Activated T-cell treated with anti-CD3 and anti-CD28 coated beads, Interleukin-2, amount 50 U/mL, for 4 hours (primary cell): ENCODE measurements around the gene KIF4A. TPM values are rescaled to one million over a fixed set of nuclear protein-coding genes. Genes with fewer than 3 reads are reported as not detected.
"Not testable (repeated sequence)": the region's sequence is repeated elsewhere in the genome, so short reads cannot be mapped to it uniquely, and the experiment has no call there.

Source experiments
- ATAC-seq, 2 donors: fragments of 200-7000 bp; cut with Tn5 transposase; one replicate each; pipeline ENCODE4 v1.10.0; 2021
- DNase-seq: peaks from one replicate; pipeline ENCODE4 v3.0.0-alpha.2; 2020
- H3K27me3 Mint-ChIP-seq: one replicate; pipeline ENCODE4 v1.8.0; 2021; ENCODE audit warnings: low read depth, mixed read lengths
- H3K36me3 Mint-ChIP-seq: one replicate; pipeline ENCODE4 v1.8.0; 2022; ENCODE audit warnings: mixed read lengths; ENCODE audit not compliant: insufficient read depth
- H3K4me1 Mint-ChIP-seq: one replicate; pipeline ENCODE4 v1.8.0; 2021; ENCODE audit warnings: low read depth, mixed read lengths
- H3K4me3 Mint-ChIP-seq: one replicate; pipeline ENCODE4 v1.8.0; 2021; ENCODE audit warnings: mild to moderate bottlenecking, moderate library complexity, mixed read lengths
- H3K9me3 Mint-ChIP-seq: one replicate; pipeline ENCODE4 v1.8.0; 2021; ENCODE audit warnings: mixed read lengths
- total RNA-seq, 3 donors: library from RNA; stranded (reverse); gene quantifications; one replicate each; pipeline ENCODE4 v1.2.1, GENCODE V29; 2021

The KIF4A gene
- total RNA-seq, 3 donors from 2014 or later = 1.4 to 2.4 (median 2.0) TPM

- Mint-ChIP-seq H3K27me3 (no peaks in the 10 kb centered on the region), H3K36me3 (no peaks in the 10 kb centered on the region), H3K4me3 (no peak overlapping the region), H3K9me3 (no peaks in the 10 kb centered on the region), H3K4me1 (no peaks in the 10 kb centered on the region)
- no peak for ATAC-seq
- DNase-seq = no peak
These were observed 34.4 kb downstream of the KIF4A start for GRCh38 chrX:70324326-70324725.

GRCh38 chrX:70331161-70331560 is 41.3 kb downstream of the KIF4A start:
- H3K4me3 Mint-ChIP-seq = no peak overlapping the region
- no peaks in the 10 kb centered on the region for H3K4me1 Mint-ChIP-seq
- no peaks in the 10 kb centered on the region for H3K9me3 Mint-ChIP-seq
- ATAC-seq (no peak), DNase-seq (no peak)
- no peaks in the 10 kb centered on the region for H3K36me3 Mint-ChIP-seq
- H3K27me3 Mint-ChIP-seq = no peaks in the 10 kb centered on the region

- Mint-ChIP-seq H3K4me1 (peaks cover 2% of the 10 kb centered on the region), H3K36me3 (no peaks in the 10 kb centered on the region), H3K27me3 (no peaks in the 10 kb centered on the region), H3K9me3 (no peaks in the 10 kb centered on the region), H3K4me3 (no peak overlapping the region)
- DNase-seq (no peak), ATAC-seq (no peak)
These were observed 42.7 kb downstream of the KIF4A start for GRCh38 chrX:70332600-70332999.

- no peak overlapping the region for H3K4me3 Mint-ChIP-seq
- peak; percentile 83 to 84 for ATAC-seq
- no peaks in the 10 kb centered on the region for H3K9me3 Mint-ChIP-seq
- H3K36me3 Mint-ChIP-seq = no peaks in the 10 kb centered on the region
- no peaks in the 10 kb centered on the region for H3K27me3 Mint-ChIP-seq
- no peak for DNase-seq
- H3K4me1 Mint-ChIP-seq = peaks cover 2% of the 10 kb centered on the region
These were observed 46.9 kb downstream of the KIF4A start for GRCh38 chrX:70336767-70337166.

GRCh38 chrX:70338290-70338689 is 48.4 kb downstream of the KIF4A start:
- H3K4me3 Mint-ChIP-seq = no peak overlapping the region
- H3K4me1 Mint-ChIP-seq = peaks cover 2% of the 10 kb centered on the region
- no peaks in the 10 kb centered on the region for H3K27me3 Mint-ChIP-seq
- no peak for DNase-seq
- H3K9me3 Mint-ChIP-seq = no peaks in the 10 kb centered on the region
- no peak for ATAC-seq
- H3K36me3 Mint-ChIP-seq = no peaks in the 10 kb centered on the region

GRCh38 chrX:70343435-70343834 is 53.5 kb downstream of the KIF4A start:
- H3K9me3 Mint-ChIP-seq = no peaks in the 10 kb centered on the region
- H3K4me1 Mint-ChIP-seq = no peaks in the 10 kb centered on the region
- H3K36me3 Mint-ChIP-seq = no peaks in the 10 kb centered on the region
- H3K4me3 Mint-ChIP-seq = no peak overlapping the region
- H3K27me3 Mint-ChIP-seq = no peaks in the 10 kb centered on the region
- DNase-seq = no peak
- no peak for ATAC-seq

GRCh38 chrX:70346418-70347070 is 56.6 kb downstream of the KIF4A start:
- Mint-ChIP-seq H3K9me3 (no peaks in the 10 kb centered on the region), H3K27me3 (no peaks in the 10 kb centered on the region), H3K4me1 (no peaks in the 10 kb centered on the region), H3K4me3 (no peak overlapping the region), H3K36me3 (no peaks in the 10 kb centered on the region)
- ATAC-seq = no peak
- no peak for DNase-seq

GRCh38 chrX:70348825-70349224 is 58.9 kb downstream of the KIF4A start:
- ATAC-seq, H3K36me3 Mint-ChIP-seq, H3K4me3 Mint-ChIP-seq, H3K27me3 Mint-ChIP-seq, DNase-seq, H3K9me3 Mint-ChIP-seq, H3K4me1 Mint-ChIP-seq: not testable (repeated sequence)

- H3K4me3 Mint-ChIP-seq, H3K9me3 Mint-ChIP-seq, H3K4me1 Mint-ChIP-seq, H3K27me3 Mint-ChIP-seq, DNase-seq, H3K36me3 Mint-ChIP-seq, ATAC-seq: not testable (repeated sequence)
These were observed 59.6 kb downstream of the KIF4A start for GRCh38 chrX:70349367-70350125.

- H3K4me3 Mint-ChIP-seq = no peak overlapping the region
- H3K4me1 Mint-ChIP-seq = no peaks in the 10 kb centered on the region
- H3K27me3 Mint-ChIP-seq = no peaks in the 10 kb centered on the region
- no peaks in the 10 kb centered on the region for H3K36me3 Mint-ChIP-seq
- DNase-seq = no peak
- H3K9me3 Mint-ChIP-seq = no peaks in the 10 kb centered on the region
- ATAC-seq = no peak
These were observed 62.6 kb downstream of the KIF4A start for GRCh38 chrX:70352496-70352895.

- no peak for DNase-seq
- Mint-ChIP-seq H3K27me3 (no peaks in the 10 kb centered on the region), H3K9me3 (no peaks in the 10 kb centered on the region), H3K4me3 (no peak overlapping the region), H3K36me3 (no peaks in the 10 kb centered on the region), H3K4me1 (no peaks in the 10 kb centered on the region)
- ATAC-seq = no peak
These were observed 63.6 kb downstream of the KIF4A start for GRCh38 chrX:70353514-70353913.

- Mint-ChIP-seq H3K4me1 (no peaks in the 10 kb centered on the region), H3K27me3 (no peaks in the 10 kb centered on the region), H3K4me3 (no peak overlapping the region), H3K9me3 (no peaks in the 10 kb centered on the region), H3K36me3 (no peaks in the 10 kb centered on the region)
- no peak for ATAC-seq
- no peak for DNase-seq
These were observed 64.8 kb downstream of the KIF4A start for GRCh38 chrX:70354716-70355115.

- no peaks in the 10 kb centered on the region for H3K27me3 Mint-ChIP-seq
- ATAC-seq (no peak), DNase-seq (no peak)
- H3K4me3 Mint-ChIP-seq = no peak overlapping the region
- H3K4me1 Mint-ChIP-seq = no peaks in the 10 kb centered on the region
- H3K36me3 Mint-ChIP-seq = no peaks in the 10 kb centered on the region
- no peaks in the 10 kb centered on the region for H3K9me3 Mint-ChIP-seq
These were observed 69.6 kb downstream of the KIF4A start for GRCh38 chrX:70359458-70359857.

GRCh38 chrX:70360366-70360765 is 70.5 kb downstream of the KIF4A start:
- H3K9me3 Mint-ChIP-seq = no peaks in the 10 kb centered on the region
- ATAC-seq = no peak
- H3K36me3 Mint-ChIP-seq = no peaks in the 10 kb centered on the region
- H3K4me1 Mint-ChIP-seq = no peaks in the 10 kb centered on the region
- no peak for DNase-seq
- H3K4me3 Mint-ChIP-seq = no peak overlapping the region
- H3K27me3 Mint-ChIP-seq = no peaks in the 10 kb centered on the region

- ATAC-seq, H3K4me1 Mint-ChIP-seq, H3K9me3 Mint-ChIP-seq, H3K4me3 Mint-ChIP-seq, H3K36me3 Mint-ChIP-seq, DNase-seq, H3K27me3 Mint-ChIP-seq: not testable (repeated sequence)
These were observed 78.8 kb downstream of the KIF4A start for GRCh38 chrX:70368731-70369130.
